GM23338 (cell line): ENCODE measurements around the gene NECAB3. TPM values are rescaled to one million over a fixed set of nuclear protein-coding genes. Genes with fewer than 3 reads are reported as not detected.

Experiments
- ATAC-seq: fragments of 200-7000 bp; cut with Tn5 transposase; 3 replicates; pipeline ENCODE4 v1.9.1; 2020
- DNase-seq: peaks from one replicate; pipeline ENCODE4 v3.0.0-alpha.2; 2015; ENCODE audit warnings: low spot score
- H2AFZ ChIP-seq: fragments of 200-600 bp; sonication (generic); 2 replicates; pipeline ENCODE4 v1.8.0; 2016; ENCODE audit warnings: antibody characterized with exemption, mild to moderate bottlenecking, moderate library complexity
- H3F3A ChIP-seq: fragments of 200-600 bp; sonication (generic); replicated peaks from 2 replicates; pipeline ENCODE4 v1.8.0; 2017; ENCODE audit warnings: antibody characterized with exemption, mixed run types, low read depth
- H3K27ac ChIP-seq: fragments of 200-600 bp; sonication (generic); 2 replicates; pipeline ENCODE4 v1.6.1; 2016; ENCODE audit warnings: low read depth
- H3K27me3 ChIP-seq: fragments of 200-600 bp; sonication (generic); 2 replicates; pipeline ENCODE4 v1.8.0; 2016; ENCODE audit warnings: mild to moderate bottlenecking, mixed run types, moderate library complexity; ENCODE audit not compliant: insufficient read depth
- H3K36me3 ChIP-seq: fragments of 200-600 bp; sonication (generic); 2 replicates; pipeline ENCODE4 v1.8.0; 2016; ENCODE audit warnings: mild to moderate bottlenecking; ENCODE audit not compliant: insufficient read depth
- H3K4me1 ChIP-seq: fragments of 200-600 bp; sonication (generic); 2 replicates; pipeline ENCODE4 v1.8.0; 2016; ENCODE audit warnings: mild to moderate bottlenecking, moderate library complexity; ENCODE audit not compliant: insufficient read depth
- H3K4me2 ChIP-seq: fragments of 200-600 bp; sonication (generic); 2 replicates; pipeline ENCODE4 v1.7.1; 2017; ENCODE audit warnings: mixed run types
- H3K4me3 ChIP-seq: fragments of 200-600 bp; sonication (generic); 2 replicates; pipeline ENCODE4 v1.6.1; 2016; ENCODE audit warnings: mixed run types
- H3K79me2 ChIP-seq: fragments of 200-600 bp; sonication (generic); replicated peaks from 2 replicates; pipeline ENCODE4 v1.8.0; 2017; ENCODE audit warnings: mild to moderate bottlenecking; ENCODE audit not compliant: insufficient read depth
- H3K9me2 ChIP-seq: fragments of 200-600 bp; sonication (generic); 2 replicates; pipeline ENCODE4 v1.8.0; 2017; ENCODE audit not compliant: insufficient read depth
- H4K20me1 ChIP-seq: fragments of 200-600 bp; sonication (generic); replicated peaks from 2 replicates; pipeline ENCODE4 v1.8.0; 2017; ENCODE audit warnings: mild to moderate bottlenecking; ENCODE audit not compliant: insufficient read depth
- H3K27ac Mint-ChIP-seq: 2 replicates; pipeline ENCODE4 v1.8.0; 2020; ENCODE audit warnings: inconsistent platforms, mild to moderate bottlenecking, moderate library complexity, mixed read lengths
- H3K27me3 Mint-ChIP-seq: 3 replicates; pipeline ENCODE4 v1.8.0; 2022; ENCODE audit warnings: low read depth, mild to moderate bottlenecking, moderate library complexity, mixed read lengths, inconsistent platforms; ENCODE audit not compliant: insufficient read depth, poor library complexity
- H3K36me3 Mint-ChIP-seq: 3 replicates; pipeline ENCODE4 v1.8.0; 2021; ENCODE audit warnings: low read depth, mild to moderate bottlenecking, inconsistent platforms, moderate library complexity, mixed read lengths
- H3K4me1 Mint-ChIP-seq: 3 replicates; pipeline ENCODE4 v1.8.0; 2020; ENCODE audit warnings: mild to moderate bottlenecking, inconsistent platforms, mixed read lengths
- H3K4me3 Mint-ChIP-seq: 3 replicates; pipeline ENCODE4 v1.8.0; 2021; ENCODE audit warnings: moderate library complexity, mild to moderate bottlenecking, inconsistent platforms, mixed read lengths
- H3K9me3 Mint-ChIP-seq: 3 replicates; pipeline ENCODE4 v1.8.0; 2020; ENCODE audit warnings: moderate library complexity, mild to moderate bottlenecking, inconsistent platforms, mixed read lengths
- CREB1 ChIP-seq: fragments of 250-450 bp; sonication (Bioruptor Pico); IDR thresholded peaks from 2 replicates; pipeline ENCODE4 v1.5.0; 2020; ENCODE audit warnings: low read depth, mild to moderate bottlenecking, moderate library complexity
- ETS1 ChIP-seq: IDR thresholded peaks from 2 replicates; pipeline ENCODE4 v1.6.1; 2016; ENCODE audit warnings: antibody characterized with exemption
- EZH2 ChIP-seq: fragments of 200-600 bp; sonication (generic); IDR thresholded peaks from one replicate; pipeline ENCODE4 v1.8.0; 2017; ENCODE audit warnings: antibody characterized with exemption, mild to moderate bottlenecking, low read depth; ENCODE audit not compliant: unreplicated experiment
- JUNB ChIP-seq: IDR thresholded peaks from one replicate; pipeline ENCODE4 v1.6.1; 2016; ENCODE audit warnings: antibody characterized with exemption; ENCODE audit not compliant: unreplicated experiment
- NANOG ChIP-seq: IDR thresholded peaks from 2 replicates; pipeline ENCODE4 v1.6.1; 2016; ENCODE audit warnings: antibody characterized with exemption, borderline replicate concordance
- STAT1 ChIP-seq: IDR thresholded peaks from one replicate; pipeline ENCODE4 v1.6.1; 2016; ENCODE audit warnings: antibody characterized with exemption; ENCODE audit not compliant: unreplicated experiment
- ZNF114 ChIP-seq: fragments of 250-450 bp; sonication (Bioruptor Pico); IDR thresholded peaks from 2 replicates; pipeline ENCODE4 v1.5.0; 2020; ENCODE audit warnings: mild to moderate bottlenecking, moderate library complexity
- ZNF331 ChIP-seq: fragments of 250-450 bp; sonication (Bioruptor Pico); IDR thresholded peaks from 2 replicates; pipeline ENCODE4 v1.5.0; 2020; ENCODE audit warnings: low read depth, mild to moderate bottlenecking, moderate library complexity
- polyA plus RNA-seq: library from polyadenylated mRNA; unstranded; fragments of >200 nt; fragmentation: Nextera tagmentation; extraction: Ambion mirVana; gene quantifications from 2 replicates; pipeline ENCODE4 v1.2.1, GENCODE V29; 2016
- total RNA-seq: library from RNA; depleted of rRNA; stranded (reverse); fragments of >200 nt; shearing (Covaris generic); gene quantifications from 2 replicates; pipeline ENCODE4 v1.2.3, GENCODE V29; 2014
- TF ChIP-seq, protein P1 (sequence below): fragments of 250-450 bp; sonication (Bioruptor Pico); IDR thresholded peaks from 2 replicates; pipeline ENCODE4 v1.5.0; 2020; ENCODE audit warnings: mild to moderate bottlenecking, moderate library complexity
- TF ChIP-seq, protein P2 (sequence below): IDR thresholded peaks from one replicate; pipeline ENCODE4 v1.6.1; 2018; ENCODE audit warnings: antibody characterized with exemption; ENCODE audit not compliant: unreplicated experiment

NECAB3 gene
- total and polyA plus RNA-seq, 2 experiments from 2014 or later: 8.5 to 28.4 TPM

GRCh38 chr20:33626190-33626589, 48.0 kb downstream of the NECAB3 start (continued):
- TF ChIP-seq ETS1 (no peak), ZNF331 (no peak), JUNB (no peak), NANOG (no peak), ZNF114 (CRISPR knock-in tag) (no peak), EZH2 (no peak), CREB1 (CRISPR knock-in tag) (no peak), STAT1 (no peak)
- TF ChIP-seq, protein P1, sequence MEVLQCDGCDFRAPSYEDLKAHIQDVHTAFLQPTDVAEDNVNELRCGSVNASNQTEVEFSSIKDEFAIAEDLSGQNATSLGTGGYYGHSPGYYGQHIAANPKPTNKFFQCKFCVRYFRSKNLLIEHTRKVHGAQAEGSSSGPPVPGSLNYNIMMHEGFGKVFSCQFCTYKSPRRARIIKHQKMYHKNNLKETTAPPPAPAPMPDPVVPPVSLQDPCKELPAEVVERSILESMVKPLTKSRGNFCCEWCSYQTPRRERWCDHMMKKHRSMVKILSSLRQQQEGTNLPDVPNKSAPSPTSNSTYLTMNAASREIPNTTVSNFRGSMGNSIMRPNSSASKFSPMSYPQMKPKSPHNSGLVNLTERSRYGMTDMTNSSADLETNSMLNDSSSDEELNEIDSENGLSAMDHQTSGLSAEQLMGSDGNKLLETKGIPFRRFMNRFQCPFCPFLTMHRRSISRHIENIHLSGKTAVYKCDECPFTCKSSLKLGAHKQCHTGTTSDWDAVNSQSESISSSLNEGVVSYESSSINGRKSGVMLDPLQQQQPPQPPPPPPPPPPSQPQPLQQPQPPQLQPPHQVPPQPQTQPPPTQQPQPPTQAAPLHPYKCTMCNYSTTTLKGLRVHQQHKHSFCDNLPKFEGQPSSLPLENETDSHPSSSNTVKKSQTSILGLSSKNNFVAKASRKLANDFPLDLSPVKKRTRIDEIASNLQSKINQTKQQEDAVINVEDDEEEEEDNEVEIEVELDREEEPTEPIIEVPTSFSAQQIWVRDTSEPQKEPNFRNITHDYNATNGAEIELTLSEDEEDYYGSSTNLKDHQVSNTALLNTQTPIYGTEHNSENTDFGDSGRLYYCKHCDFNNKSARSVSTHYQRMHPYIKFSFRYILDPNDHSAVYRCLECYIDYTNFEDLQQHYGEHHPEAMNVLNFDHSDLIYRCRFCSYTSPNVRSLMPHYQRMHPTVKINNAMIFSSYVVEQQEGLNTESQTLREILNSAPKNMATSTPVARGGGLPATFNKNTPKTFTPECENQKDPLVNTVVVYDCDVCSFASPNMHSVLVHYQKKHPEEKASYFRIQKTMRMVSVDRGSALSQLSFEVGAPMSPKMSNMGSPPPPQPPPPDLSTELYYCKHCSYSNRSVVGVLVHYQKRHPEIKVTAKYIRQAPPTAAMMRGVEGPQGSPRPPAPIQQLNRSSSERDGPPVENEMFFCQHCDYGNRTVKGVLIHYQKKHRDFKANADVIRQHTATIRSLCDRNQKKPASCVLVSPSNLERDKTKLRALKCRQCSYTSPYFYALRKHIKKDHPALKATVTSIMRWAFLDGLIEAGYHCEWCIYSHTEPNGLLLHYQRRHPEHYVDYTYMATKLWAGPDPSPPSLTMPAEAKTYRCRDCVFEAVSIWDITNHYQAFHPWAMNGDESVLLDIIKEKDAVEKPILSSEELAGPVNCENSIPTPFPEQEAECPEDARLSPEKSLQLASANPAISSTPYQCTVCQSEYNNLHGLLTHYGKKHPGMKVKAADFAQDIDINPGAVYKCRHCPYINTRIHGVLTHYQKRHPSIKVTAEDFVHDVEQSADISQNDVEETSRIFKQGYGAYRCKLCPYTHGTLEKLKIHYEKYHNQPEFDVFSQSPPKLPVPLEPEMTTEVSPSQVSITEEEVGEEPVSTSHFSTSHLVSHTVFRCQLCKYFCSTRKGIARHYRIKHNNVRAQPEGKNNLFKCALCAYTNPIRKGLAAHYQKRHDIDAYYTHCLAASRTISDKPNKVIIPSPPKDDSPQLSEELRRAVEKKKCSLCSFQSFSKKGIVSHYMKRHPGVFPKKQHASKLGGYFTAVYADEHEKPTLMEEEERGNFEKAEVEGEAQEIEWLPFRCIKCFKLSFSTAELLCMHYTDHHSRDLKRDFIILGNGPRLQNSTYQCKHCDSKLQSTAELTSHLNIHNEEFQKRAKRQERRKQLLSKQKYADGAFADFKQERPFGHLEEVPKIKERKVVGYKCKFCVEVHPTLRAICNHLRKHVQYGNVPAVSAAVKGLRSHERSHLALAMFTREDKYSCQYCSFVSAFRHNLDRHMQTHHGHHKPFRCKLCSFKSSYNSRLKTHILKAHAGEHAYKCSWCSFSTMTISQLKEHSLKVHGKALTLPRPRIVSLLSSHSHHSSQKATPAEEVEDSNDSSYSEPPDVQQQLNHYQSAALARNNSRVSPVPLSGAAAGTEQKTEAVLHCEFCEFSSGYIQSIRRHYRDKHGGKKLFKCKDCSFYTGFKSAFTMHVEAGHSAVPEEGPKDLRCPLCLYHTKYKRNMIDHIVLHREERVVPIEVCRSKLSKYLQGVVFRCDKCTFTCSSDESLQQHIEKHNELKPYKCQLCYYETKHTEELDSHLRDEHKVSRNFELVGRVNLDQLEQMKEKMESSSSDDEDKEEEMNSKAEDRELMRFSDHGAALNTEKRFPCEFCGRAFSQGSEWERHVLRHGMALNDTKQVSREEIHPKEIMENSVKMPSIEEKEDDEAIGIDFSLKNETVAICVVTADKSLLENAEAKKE: no peak

GRCh38 chr20:33624399-33624798, 49.8 kb downstream of the NECAB3 start:
- Histone ChIP-seq H3K27ac (no peak overlapping the region), H3K9me2 (no peaks in the 10 kb centered on the region), H4K20me1 (no peaks in the 10 kb centered on the region), H3K4me1 (no peaks in the 10 kb centered on the region), H3K79me2 (no peaks in the 10 kb centered on the region), H3K4me3 (no peak overlapping the region), H3K27me3 (no peaks in the 10 kb centered on the region), H3K4me2 (no peak overlapping the region), H3K36me3 (no peaks in the 10 kb centered on the region; the same call in 1 of the 2 replicates), H2AFZ (no peak overlapping the region), H3F3A (no peaks in the 10 kb centered on the region)
- Mint-ChIP-seq H3K27ac (no peak overlapping the region), H3K4me1 (no peaks in the 10 kb centered on the region), H3K4me3 (no peak overlapping the region), H3K27me3 (no peaks in the 10 kb centered on the region), H3K36me3 (peaks cover 18% of the 10 kb centered on the region), H3K9me3 (no peaks in the 10 kb centered on the region)
- ATAC-seq (no peak), DNase-seq (no peak)
- TF ChIP-seq, protein P2, sequence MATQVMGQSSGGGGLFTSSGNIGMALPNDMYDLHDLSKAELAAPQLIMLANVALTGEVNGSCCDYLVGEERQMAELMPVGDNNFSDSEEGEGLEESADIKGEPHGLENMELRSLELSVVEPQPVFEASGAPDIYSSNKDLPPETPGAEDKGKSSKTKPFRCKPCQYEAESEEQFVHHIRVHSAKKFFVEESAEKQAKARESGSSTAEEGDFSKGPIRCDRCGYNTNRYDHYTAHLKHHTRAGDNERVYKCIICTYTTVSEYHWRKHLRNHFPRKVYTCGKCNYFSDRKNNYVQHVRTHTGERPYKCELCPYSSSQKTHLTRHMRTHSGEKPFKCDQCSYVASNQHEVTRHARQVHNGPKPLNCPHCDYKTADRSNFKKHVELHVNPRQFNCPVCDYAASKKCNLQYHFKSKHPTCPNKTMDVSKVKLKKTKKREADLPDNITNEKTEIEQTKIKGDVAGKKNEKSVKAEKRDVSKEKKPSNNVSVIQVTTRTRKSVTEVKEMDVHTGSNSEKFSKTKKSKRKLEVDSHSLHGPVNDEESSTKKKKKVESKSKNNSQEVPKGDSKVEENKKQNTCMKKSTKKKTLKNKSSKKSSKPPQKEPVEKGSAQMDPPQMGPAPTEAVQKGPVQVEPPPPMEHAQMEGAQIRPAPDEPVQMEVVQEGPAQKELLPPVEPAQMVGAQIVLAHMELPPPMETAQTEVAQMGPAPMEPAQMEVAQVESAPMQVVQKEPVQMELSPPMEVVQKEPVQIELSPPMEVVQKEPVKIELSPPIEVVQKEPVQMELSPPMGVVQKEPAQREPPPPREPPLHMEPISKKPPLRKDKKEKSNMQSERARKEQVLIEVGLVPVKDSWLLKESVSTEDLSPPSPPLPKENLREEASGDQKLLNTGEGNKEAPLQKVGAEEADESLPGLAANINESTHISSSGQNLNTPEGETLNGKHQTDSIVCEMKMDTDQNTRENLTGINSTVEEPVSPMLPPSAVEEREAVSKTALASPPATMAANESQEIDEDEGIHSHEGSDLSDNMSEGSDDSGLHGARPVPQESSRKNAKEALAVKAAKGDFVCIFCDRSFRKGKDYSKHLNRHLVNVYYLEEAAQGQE: no peak
